GM12891 (cell line): ENCODE data around the gene HIC1.
A peak's percentile ranks its signal among the peaks of the same experiment; 100 is the strongest.

Experiments used
- DNase-seq: peaks from one replicate; pipeline ENCODE4 v3.0.0; 2011; ENCODE audit warnings: low spot score; ENCODE audit not compliant: insufficient read length
- FAIRE-seq: peaks from 2 replicates; lab custom pipeline; 2011; peaks lifted over from hg19 to GRCh38; lab: Jason Lieb, UNC
- PAX5 ChIP-seq: IDR thresholded peaks from 2 replicates; pipeline ENCODE4 v1.6.1; 2011; ENCODE audit warnings: low read length, moderate library complexity, mild to moderate bottlenecking; ENCODE audit not compliant: insufficient read depth, severe bottlenecking
- POLR2A ChIP-seq: IDR thresholded peaks from 2 replicates; pipeline ENCODE4 v1.6.1; 2011; ENCODE audit warnings: low read depth, low read length, control low read depth
- POLR2AphosphoS5 ChIP-seq: IDR thresholded peaks from 2 replicates; pipeline ENCODE4 v1.6.1; 2011; ENCODE audit warnings: low read depth, low read length, control low read depth
- POU2F2 ChIP-seq: IDR thresholded peaks from 2 replicates; pipeline ENCODE4 v1.6.1; 2011; ENCODE audit warnings: low read depth, mild to moderate bottlenecking, control low read depth, low read length, moderate library complexity
- SPI1 ChIP-seq: IDR thresholded peaks from 2 replicates; pipeline ENCODE4 v1.6.1; 2011; ENCODE audit warnings: low read depth, low read length, control low read depth
- TAF1 ChIP-seq: IDR thresholded peaks from 2 replicates; pipeline ENCODE4 v1.6.1; 2011; ENCODE audit warnings: low read depth, low read length, control low read depth

The HIC1 gene

DNA sequence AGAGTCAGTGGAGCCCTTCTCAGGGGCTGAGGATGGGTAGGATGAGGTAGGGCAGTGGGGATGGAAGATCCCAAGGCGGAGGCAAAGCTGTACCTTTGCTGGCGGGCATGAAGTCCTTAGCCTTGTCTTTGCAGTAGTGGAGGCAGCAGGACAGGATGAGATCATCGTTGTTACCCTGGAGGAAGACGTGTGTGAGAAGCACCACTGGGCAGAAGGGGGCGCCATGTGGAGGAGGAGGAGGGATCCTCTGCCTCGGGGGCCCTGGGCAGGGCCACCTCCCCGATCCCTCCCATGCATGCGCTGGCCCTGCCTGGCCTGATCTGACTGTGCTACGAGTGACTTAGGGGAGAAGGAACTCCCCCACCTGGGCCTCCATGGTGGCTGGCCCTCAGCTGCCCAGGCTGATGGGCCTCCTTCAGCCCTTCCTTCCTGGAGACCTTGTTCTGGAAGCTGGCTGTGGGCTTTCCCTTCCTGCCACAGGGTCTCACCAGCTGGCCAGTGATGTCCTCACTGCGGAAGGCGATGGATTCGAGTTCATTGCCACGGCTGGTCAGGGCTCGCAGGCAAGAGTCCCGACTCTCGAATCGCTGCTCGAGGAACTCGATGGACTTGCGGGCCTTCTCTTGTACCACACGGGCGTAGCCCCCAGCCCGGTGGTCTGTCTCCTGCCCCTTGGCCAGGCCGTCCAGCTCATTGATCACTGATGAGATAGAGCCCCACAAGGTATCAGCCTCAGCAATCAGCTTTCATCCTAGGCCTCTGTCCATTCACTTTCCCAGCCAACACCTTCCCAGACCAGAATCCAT lies 10.3 kb downstream of the HIC1 start:
- DNase-seq: peak; percentile 59

DNA sequence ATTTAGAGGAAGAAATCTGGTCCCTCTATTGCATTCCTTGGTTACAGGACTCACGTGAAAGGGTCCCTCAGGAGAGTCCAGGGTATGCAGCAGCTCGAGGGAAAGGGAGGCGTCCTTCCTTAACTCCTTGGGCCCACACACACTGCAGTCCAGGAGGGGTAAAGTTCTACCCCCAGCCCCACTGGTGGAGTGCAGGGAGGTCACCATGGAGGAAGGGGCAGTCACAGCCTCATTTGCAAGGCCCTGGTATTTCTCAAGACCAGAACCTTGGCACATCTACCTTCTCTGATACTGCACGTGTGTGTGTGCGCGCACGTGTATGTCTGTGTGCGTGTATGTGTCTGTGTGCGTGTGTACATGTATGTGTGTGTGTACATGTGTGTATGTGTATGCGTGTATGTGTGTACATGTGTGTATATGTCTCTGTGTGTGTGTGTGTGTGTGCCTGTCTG lies 11.1 kb downstream of the HIC1 start:
- FAIRE-seq: peak; percentile 87
- TF ChIP-seq POLR2AphosphoS5 (no peak; the same call in none of the 2 replicates), POLR2A (peak; percentile 59)
- no peak for DNase-seq

More for the DNA sequence above, 10.3 kb downstream of the HIC1 start:
- peak; percentile 88 for TF ChIP-seq POU2F2
- peak; percentile 86; the same call in 1 of the 2 replicates for TF ChIP-seq POLR2AphosphoS5
- TF ChIP-seq SPI1: no peak
- peak; percentile 84 for TF ChIP-seq POLR2A
- no peak for TF ChIP-seq TAF1
- no peak for TF ChIP-seq PAX5
- FAIRE-seq: peak; percentile 97

DNA sequence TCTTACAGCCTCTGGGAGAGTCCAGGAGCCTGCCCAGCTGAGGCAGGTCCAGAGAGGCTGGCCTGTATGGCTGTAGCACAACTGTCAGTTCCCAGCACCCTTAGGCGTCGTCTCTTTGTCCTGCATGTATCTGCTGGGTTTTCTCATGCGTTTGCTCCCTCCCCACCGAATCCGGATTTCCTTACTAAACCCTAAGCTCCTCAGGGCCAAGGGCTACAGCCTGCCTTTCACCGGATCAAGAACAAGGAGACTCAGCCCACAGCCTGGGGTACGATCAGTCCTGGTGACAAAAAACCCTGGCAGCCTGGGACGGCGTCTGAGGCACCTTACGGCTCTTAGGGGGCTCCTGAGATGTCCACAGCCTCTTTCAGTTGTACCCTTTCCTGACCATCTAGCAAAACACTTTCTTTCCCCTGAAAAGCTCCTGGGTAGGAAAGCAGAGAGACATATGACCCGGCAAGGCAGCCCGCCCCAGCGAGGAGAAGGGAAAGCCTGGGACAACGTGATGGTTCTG lies 12.2 kb downstream of the HIC1 start:
- TF ChIP-seq POU2F2 (0 out of 2 replicates have a peak, but pooled peaks have one; percentile 23), SPI1 (no peak)
- DNase-seq (no peak), FAIRE-seq (no peak)

GRCh38 chr17:2067608-2068024 lies 12.7 kb downstream of the HIC1 start:
- no peak for DNase-seq
- TF ChIP-seq POU2F2 (no peak), TAF1 (no peak), PAX5 (no peak), SPI1 (no peak), POLR2AphosphoS5 (no peak), POLR2A (no peak; the same call in 1 of the 2 replicates)
- no peak for FAIRE-seq

DNA sequence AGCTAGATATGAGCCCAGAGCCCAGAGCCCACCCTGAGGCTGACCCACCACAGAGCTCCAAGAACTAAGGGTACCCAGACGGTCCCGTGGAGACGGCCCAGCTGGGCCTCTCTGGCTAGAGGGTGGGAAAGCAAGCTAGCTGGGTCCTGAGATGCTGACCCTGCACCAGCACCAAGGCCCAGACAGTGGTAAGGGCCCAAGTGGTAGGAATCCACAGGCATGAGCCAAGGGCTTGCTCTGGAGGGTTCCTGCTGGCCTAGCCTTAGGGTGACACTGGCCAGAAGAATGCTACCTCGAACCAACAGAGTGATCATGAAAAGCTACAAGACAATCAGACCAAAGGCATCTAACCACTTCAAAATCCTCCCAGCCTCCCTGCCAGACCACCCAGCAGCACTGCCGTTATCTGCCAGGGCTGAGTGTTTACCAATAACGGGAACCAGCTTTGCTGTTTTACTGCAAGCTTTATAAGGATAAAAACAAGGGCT lies 13.2 kb downstream of the HIC1 start:
- DNase-seq (no peak), FAIRE-seq (peak; percentile 45)
- TF ChIP-seq POLR2A (no peak), TAF1 (no peak), PAX5 (no peak), POU2F2 (no peak), SPI1 (no peak), POLR2AphosphoS5 (no peak)

DNA sequence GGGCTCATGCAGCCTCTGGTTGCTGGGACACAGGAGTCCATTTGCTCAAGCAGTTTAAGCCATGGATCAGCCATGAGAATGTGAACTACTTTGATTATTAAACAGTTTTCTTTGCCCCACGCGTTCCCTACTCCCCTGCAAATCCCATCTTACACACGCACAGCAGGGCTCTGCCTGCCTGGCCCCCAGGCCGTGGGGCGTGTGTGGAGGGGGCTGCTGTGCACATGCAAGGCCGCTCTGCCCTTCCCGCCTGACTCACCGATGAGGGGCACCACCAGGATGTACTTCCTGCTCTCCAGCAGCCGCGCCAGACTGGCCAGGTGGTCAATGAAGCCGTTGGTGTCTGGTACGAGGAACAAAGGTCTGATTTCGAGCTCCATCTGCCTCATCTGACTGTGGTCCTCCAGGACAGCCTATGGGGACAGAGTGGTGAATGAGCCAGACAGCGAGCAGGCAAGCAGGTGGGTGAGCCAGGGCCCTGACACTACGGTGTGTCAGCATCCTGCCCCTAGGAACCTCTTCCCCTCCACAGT lies 13.7 kb downstream of the HIC1 start:
- TF ChIP-seq SPI1 (no peak), POLR2A (0 out of 2 replicates have a peak, but pooled peaks have one; percentile 35)
- FAIRE-seq (peak; percentile 94), DNase-seq (no peak)

DNA sequence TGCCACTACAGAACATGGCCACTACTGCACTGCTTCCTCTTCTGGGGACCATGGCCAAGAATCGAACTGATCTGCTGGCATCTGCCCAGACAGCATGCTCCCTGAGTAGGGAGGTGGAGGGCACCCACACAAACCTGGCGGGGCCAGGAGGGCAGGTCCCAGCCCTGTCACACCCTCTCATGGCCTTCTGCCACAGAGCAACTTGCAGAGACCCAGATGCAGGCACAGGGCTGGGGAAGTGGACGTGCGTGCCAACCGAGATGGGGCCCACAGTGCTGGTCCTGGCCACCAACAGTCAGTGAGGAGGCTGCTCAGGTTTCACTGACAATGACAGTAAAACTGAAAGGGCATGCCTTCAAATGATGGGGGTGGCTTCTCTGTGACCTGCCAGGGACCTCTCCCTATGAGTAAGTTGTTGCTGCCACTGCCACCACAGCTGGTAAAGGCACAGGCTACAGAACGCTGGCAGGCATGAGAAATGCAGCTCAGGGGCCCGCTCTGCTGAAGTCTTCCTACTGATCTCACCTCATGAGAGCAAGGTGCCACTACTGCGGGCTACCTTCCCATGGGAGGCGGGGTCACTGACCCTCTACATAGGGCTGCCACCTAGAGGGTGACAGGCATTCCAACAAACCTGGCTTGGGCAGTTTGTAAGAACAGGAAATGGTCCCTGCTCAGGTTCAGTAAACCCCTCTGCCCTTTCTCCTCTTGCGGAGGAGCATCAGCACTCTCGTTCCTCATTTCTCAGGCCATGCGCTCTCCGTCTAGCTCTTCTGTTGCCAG lies 15.5 kb downstream of the HIC1 start:
- TF ChIP-seq SPI1 (peak; percentile 75), PAX5 (peak; percentile 63), POLR2AphosphoS5 (peak; percentile 66), TAF1 (0 out of 2 replicates have a peak, but pooled peaks have one; percentile 26), POLR2A (peak; percentile 52), POU2F2 (peak; percentile 92)
- DNase-seq: peak; percentile 63
- peak; percentile 97 for FAIRE-seq

DNA sequence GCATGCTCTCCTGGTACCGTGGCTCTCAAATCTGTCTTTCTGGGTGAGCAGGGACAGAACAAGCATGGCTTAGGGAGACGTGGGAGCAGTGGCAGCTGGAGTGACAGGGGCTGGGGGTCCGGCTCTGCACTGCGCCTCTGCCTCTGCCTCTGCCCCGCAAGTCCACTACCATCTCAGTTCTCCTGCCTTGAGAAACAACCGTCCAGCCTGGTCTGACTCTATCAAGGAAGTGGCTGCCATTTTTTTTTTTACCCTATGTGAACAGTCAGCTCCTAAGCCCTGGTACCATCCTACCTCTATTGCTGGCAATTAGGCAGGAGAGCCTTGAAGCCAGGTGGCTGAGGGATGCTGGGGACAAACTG lies 16.1 kb downstream of the HIC1 start:
- TF ChIP-seq TAF1 (no peak), POLR2AphosphoS5 (no peak), SPI1 (no peak), PAX5 (no peak), POLR2A (no peak), POU2F2 (no peak)
- FAIRE-seq (no peak), DNase-seq (no peak)

- DNase-seq (no peak), FAIRE-seq (no peak)
- TF ChIP-seq POU2F2: no peak
- TF ChIP-seq POLR2A: no peak
- no peak for TF ChIP-seq PAX5
- TF ChIP-seq TAF1: no peak
- TF ChIP-seq SPI1: no peak
- no peak for TF ChIP-seq POLR2AphosphoS5
Measured at GRCh38 chr17:2071455-2072281, 16.8 kb downstream of the HIC1 start.
